ENCODE results near the gene RIOK1.
"Not testable (repeated sequence)": the region's sequence is repeated elsewhere in the genome, so short reads cannot be mapped to it uniquely, and the experiment has no call there.

Gene RIOK1

GRCh38 chr6:7389451-7390225 lies at the start of gene RIOK1, which contains the start of gene CAGE1:
RIOK1 (plus strand) TSS chr6:7389808; CDS start chr6:7390003, 195 bp downstream.
CAGE1 (minus strand) TSS chr6:7389742; CDS start chr6:7387173, 2,569 bp downstream.
- H3K27ac ChIP-seq (ENCODE audit: low read depth, low read length): peak within 1 kb of the TSS; percentile 96
- peaks cover 7% of the 10 kb centered on the region for H3K4me1 ChIP-seq (ENCODE audit: control insufficient read depth, insufficient read depth, low read length)
- H3K36me3 ChIP-seq (ENCODE audit: control insufficient read depth, insufficient read depth, low read length): no peaks in the 10 kb centered on the region
- peak within 1 kb of the TSS; percentile 89 for H3K4me3 ChIP-seq (ENCODE audit: low read length)
- H3K27me3 ChIP-seq (ENCODE audit: control insufficient read depth, insufficient read depth, low read length): no peaks in the 10 kb centered on the region
- peak within 1 kb of the TSS; percentile 99 for H3K9ac ChIP-seq (ENCODE audit: low read length)

GRCh38 chr6:7341271-7341670 lies 48.3 kb upstream of the RIOK1 start:
- Histone ChIP-seq H3K36me3 (ENCODE audit: control insufficient read depth, insufficient read depth, low read length) (no peaks in the 10 kb centered on the region), H3K27ac (ENCODE audit: low read depth, low read length) (no peak overlapping the region), H3K4me1 (ENCODE audit: control insufficient read depth, insufficient read depth, low read length) (no peaks in the 10 kb centered on the region), H3K4me3 (ENCODE audit: low read length) (no peak overlapping the region), H3K27me3 (ENCODE audit: control insufficient read depth, insufficient read depth, low read length) (peaks cover 3% of the 10 kb centered on the region), H3K9ac (ENCODE audit: low read length) (no peak overlapping the region)

- Histone ChIP-seq H3K4me3 (ENCODE audit: low read length) (no peak overlapping the region), H3K27ac (ENCODE audit: low read depth, low read length) (no peak overlapping the region), H3K27me3 (ENCODE audit: control insufficient read depth, insufficient read depth, low read length) (peaks cover 3% of the 10 kb centered on the region), H3K9ac (ENCODE audit: low read length) (no peak overlapping the region), H3K36me3 (ENCODE audit: control insufficient read depth, insufficient read depth, low read length) (no peaks in the 10 kb centered on the region), H3K4me1 (ENCODE audit: control insufficient read depth, insufficient read depth, low read length) (no peaks in the 10 kb centered on the region)
These were observed 47.4 kb upstream of the RIOK1 start for GRCh38 chr6:7341989-7342742.

- H3K27me3 ChIP-seq (ENCODE audit: control insufficient read depth, insufficient read depth, low read length): peaks cover 2% of the 10 kb centered on the region
- no peaks in the 10 kb centered on the region for H3K36me3 ChIP-seq (ENCODE audit: control insufficient read depth, insufficient read depth, low read length)
- no peak overlapping the region for H3K4me3 ChIP-seq (ENCODE audit: low read length)
- H3K4me1 ChIP-seq (ENCODE audit: control insufficient read depth, insufficient read depth, low read length): no peaks in the 10 kb centered on the region
- H3K9ac ChIP-seq (ENCODE audit: low read length): no peak overlapping the region
- no peak overlapping the region for H3K27ac ChIP-seq (ENCODE audit: low read depth, low read length)
These were observed 45.8 kb upstream of the RIOK1 start for GRCh38 chr6:7343546-7344475.

GRCh38 chr6:7344773-7345450 lies 44.7 kb upstream of the RIOK1 start:
- not testable (repeated sequence) for H3K4me1 ChIP-seq (ENCODE audit: control insufficient read depth, insufficient read depth, low read length); H3K27ac ChIP-seq (ENCODE audit: low read depth, low read length); H3K9ac ChIP-seq (ENCODE audit: low read length); H3K4me3 ChIP-seq (ENCODE audit: low read length); H3K27me3 ChIP-seq (ENCODE audit: control insufficient read depth, insufficient read depth, low read length); H3K36me3 ChIP-seq (ENCODE audit: control insufficient read depth, insufficient read depth, low read length)

- not testable (repeated sequence) for H3K27me3 ChIP-seq (ENCODE audit: control insufficient read depth, insufficient read depth, low read length); H3K4me1 ChIP-seq (ENCODE audit: control insufficient read depth, insufficient read depth, low read length); H3K27ac ChIP-seq (ENCODE audit: low read depth, low read length); H3K4me3 ChIP-seq (ENCODE audit: low read length); H3K9ac ChIP-seq (ENCODE audit: low read length); H3K36me3 ChIP-seq (ENCODE audit: control insufficient read depth, insufficient read depth, low read length)
These were observed 42.0 kb upstream of the RIOK1 start for GRCh38 chr6:7347551-7347997.

GRCh38 chr6:7350591-7350990 lies 39.0 kb upstream of the RIOK1 start:
- H3K4me1 ChIP-seq (ENCODE audit: control insufficient read depth, insufficient read depth, low read length); H3K36me3 ChIP-seq (ENCODE audit: control insufficient read depth, insufficient read depth, low read length); H3K9ac ChIP-seq (ENCODE audit: low read length); H3K27ac ChIP-seq (ENCODE audit: low read depth, low read length); H3K4me3 ChIP-seq (ENCODE audit: low read length); H3K27me3 ChIP-seq (ENCODE audit: control insufficient read depth, insufficient read depth, low read length): not testable (repeated sequence)

- H3K27me3 ChIP-seq (ENCODE audit: control insufficient read depth, insufficient read depth, low read length); H3K4me1 ChIP-seq (ENCODE audit: control insufficient read depth, insufficient read depth, low read length); H3K9ac ChIP-seq (ENCODE audit: low read length); H3K27ac ChIP-seq (ENCODE audit: low read depth, low read length); H3K36me3 ChIP-seq (ENCODE audit: control insufficient read depth, insufficient read depth, low read length); H3K4me3 ChIP-seq (ENCODE audit: low read length): not testable (repeated sequence)
These were observed 37.7 kb upstream of the RIOK1 start for GRCh38 chr6:7351916-7352315.

GRCh38 chr6:7367408-7367807 lies 22.2 kb upstream of the RIOK1 start:
- H3K36me3 ChIP-seq (ENCODE audit: control insufficient read depth, insufficient read depth, low read length): no peaks in the 10 kb centered on the region
- no peak overlapping the region for H3K4me3 ChIP-seq (ENCODE audit: low read length)
- H3K27me3 ChIP-seq (ENCODE audit: control insufficient read depth, insufficient read depth, low read length): no peaks in the 10 kb centered on the region
- H3K27ac ChIP-seq (ENCODE audit: low read depth, low read length): no peak overlapping the region
- H3K9ac ChIP-seq (ENCODE audit: low read length): no peak overlapping the region
- no peaks in the 10 kb centered on the region for H3K4me1 ChIP-seq (ENCODE audit: control insufficient read depth, insufficient read depth, low read length)

GRCh38 chr6:7373739-7374138 lies 15.9 kb upstream of the RIOK1 start:
- H3K27ac ChIP-seq (ENCODE audit: low read depth, low read length): no peak overlapping the region
- H3K27me3 ChIP-seq (ENCODE audit: control insufficient read depth, insufficient read depth, low read length): no peaks in the 10 kb centered on the region
- no peak overlapping the region for H3K9ac ChIP-seq (ENCODE audit: low read length)
- no peak overlapping the region for H3K4me3 ChIP-seq (ENCODE audit: low read length)
- no peaks in the 10 kb centered on the region for H3K4me1 ChIP-seq (ENCODE audit: control insufficient read depth, insufficient read depth, low read length)
- H3K36me3 ChIP-seq (ENCODE audit: control insufficient read depth, insufficient read depth, low read length): no peaks in the 10 kb centered on the region

GRCh38 chr6:7377961-7378360 lies 11.6 kb upstream of the RIOK1 start:
- Histone ChIP-seq H3K27me3 (ENCODE audit: control insufficient read depth, insufficient read depth, low read length) (no peaks in the 10 kb centered on the region), H3K9ac (ENCODE audit: low read length) (no peak overlapping the region), H3K27ac (ENCODE audit: low read depth, low read length) (no peak overlapping the region), H3K4me1 (ENCODE audit: control insufficient read depth, insufficient read depth, low read length) (no peaks in the 10 kb centered on the region), H3K36me3 (ENCODE audit: control insufficient read depth, insufficient read depth, low read length) (no peaks in the 10 kb centered on the region), H3K4me3 (ENCODE audit: low read length) (no peak overlapping the region)

All from rectal smooth muscle tissue (tissue), 1 donor.